ENCODE data around the gene YIPF2. TPM values are rescaled to one million over a fixed set of nuclear protein-coding genes. Genes with fewer than 3 reads are reported as not detected.

Gene YIPF2
- total and polyA plus RNA-seq, 10 of the 15 experiments (the other 5 are each of a cell fraction or from before 2014, with no cell fraction given), result 0.92 to 38.9 (median 17.6) TPM

- TF ChIP-seq STAT1 (conservative IDR thresholded peaks at IDR 0.05), result peak; percentile 94; the same call in 1 of the 2 replicates
- no peak for TF ChIP-seq MLLT1 (IDR thresholded peaks at IDR 0.05)
- TF ChIP-seq NFXL1 (IDR thresholded peaks at IDR 0.05; ENCODE audit: borderline replicate concordance), result no peak
- peak; percentile 74; the same call in 1 of the 2 replicates for TF ChIP-seq NBN (IDR thresholded peaks at IDR 0.05)
- no peak for TF ChIP-seq MTA2 (IDR thresholded peaks at IDR 0.05; ENCODE audit: low read depth)
- TF ChIP-seq MYB (IDR thresholded peaks at IDR 0.05; ENCODE audit: borderline replicate concordance, low read depth, low read length), result peak; percentile 68; the same call in 1 of the 2 replicates
- no peak for TF ChIP-seq RAD51 (IDR thresholded peaks at IDR 0.05)
- no peak for TF ChIP-seq CUX1 (IDR thresholded peaks at IDR 0.05; ENCODE audit: insufficient replicate concordance, low read depth, low read length)
- peak; percentile 44; the same call in 1 of the 2 replicates for TF ChIP-seq ZNF687 (IDR thresholded peaks at IDR 0.05)
- no peak for TF ChIP-seq JUND (IDR thresholded peaks at IDR 0.05; ENCODE audit: low read depth, low read length)
- TF ChIP-seq TCF7 (IDR thresholded peaks at IDR 0.05; ENCODE audit: borderline replicate concordance), result no peak
- TF ChIP-seq HDAC6 (IDR thresholded peaks at IDR 0.05; ENCODE audit: unreplicated experiment), result peak; percentile 13
- TF ChIP-seq E4F1 (IDR thresholded peaks at IDR 0.05; ENCODE audit: borderline replicate concordance, partially characterized antibody), result peak; percentile 76
These were observed at the start of gene YIPF2, which contains the start of gene TIMM29 (continued) for GRCh38 chr19:10928563-10929401.
